HEK293 (cell line): ENCODE results near the gene LAMB1.

Experiments used
- CTCF ChIA-PET: fragments of 350-600 bp; formaldehyde crosslinking; extraction: SDS; loops from one replicate; lab custom pipeline; 2021; ENCODE audit warnings: antibody characterized with exemption; lab: Yijun Ruan, JAX
- POLR2A ChIA-PET: fragments of 300-600 bp; formaldehyde crosslinking; extraction: SDS; loops from one replicate; lab custom pipeline; 2020; ENCODE audit warnings: antibody characterized with exemption, inconsistent platforms; lab: Yijun Ruan, JAX
- H3K27ac ChIP-seq: fragments of 200-500 bp; sonication (Bioruptor generic); 2 replicates; pipeline ENCODE4 v1.5.1; 2014; ENCODE audit warnings: low read depth, low read length, control low read depth, inconsistent platforms; ENCODE audit errors: extremely low read depth
- H3K36me3 ChIP-seq, 2 experiments: fragments of 200-500 bp in 1 of 2; sonication (Bioruptor generic) in 1 of 2; 1 replicate in 1 of 2; 2 replicates in 1 of 2; pipeline ENCODE4 v1.5.1; 2014 to 2017; ENCODE audit warnings: inconsistent platforms in 2 of 2, low read length in 2 of 2; ENCODE audit not compliant: control insufficient read depth in 2 of 2, insufficient read depth in 1 of 2
- H3K4me1 ChIP-seq: fragments of 200-500 bp; sonication (Bioruptor generic); 2 replicates; pipeline ENCODE4 v1.5.1; 2014; ENCODE audit warnings: mild to moderate bottlenecking, low read length, inconsistent platforms; ENCODE audit not compliant: control insufficient read depth, insufficient read depth
- H3K4me3 ChIP-seq: 2 replicates; pipeline ENCODE4 v1.5.1; 2011; ENCODE audit warnings: low read depth, mild to moderate bottlenecking, control low read depth, low read length, moderate library complexity
- H3K9me3 ChIP-seq: fragments of 200-500 bp; sonication (Bioruptor generic); 2 replicates; pipeline ENCODE4 v1.5.1; 2014; ENCODE audit warnings: low read depth, low read length, inconsistent platforms; ENCODE audit not compliant: control insufficient read depth, insufficient read depth
- FEZF1 ChIP-seq: fragments of 450-650 bp; formaldehyde crosslinking; IDR thresholded peaks from 2 replicates; pipeline ENCODE4 v1.5.1; 2016; ENCODE audit warnings: missing biosample characterization, missing genetic modification characterization
- IKZF3 ChIP-seq: fragments of 450-650 bp; IDR thresholded peaks from 2 replicates; pipeline ENCODE4 v1.5.0; 2018; ENCODE audit warnings: missing biosample characterization, mild to moderate bottlenecking, missing genetic modification characterization, moderate library complexity
- OVOL3 ChIP-seq: fragments of 450-650 bp; formaldehyde crosslinking; IDR thresholded peaks from 2 replicates; pipeline ENCODE4 v1.5.1; 2016; ENCODE audit warnings: missing biosample characterization, missing genetic modification characterization
- PRDM10 ChIP-seq: fragments of 450-650 bp; formaldehyde crosslinking; IDR thresholded peaks from 2 replicates; pipeline ENCODE4 v1.5.1; 2016; ENCODE audit warnings: missing biosample characterization, missing genetic modification characterization
- SP7 ChIP-seq: fragments of 450-650 bp; formaldehyde crosslinking; IDR thresholded peaks from 2 replicates; pipeline ENCODE4 v1.5.1; 2016; ENCODE audit warnings: missing biosample characterization, missing genetic modification characterization
- WT1 ChIP-seq: fragments of 450-650 bp; formaldehyde crosslinking; IDR thresholded peaks from 2 replicates; pipeline ENCODE4 v1.5.1; 2016; ENCODE audit warnings: missing biosample characterization, missing genetic modification characterization
- ZBTB10 ChIP-seq: fragments of 450-650 bp; formaldehyde crosslinking; IDR thresholded peaks from 2 replicates; pipeline ENCODE4 v1.5.1; 2016; ENCODE audit warnings: missing biosample characterization, missing genetic modification characterization
- ZBTB20 ChIP-seq: fragments of 450-650 bp; formaldehyde crosslinking; IDR thresholded peaks from 2 replicates; pipeline ENCODE4 v1.5.1; 2016; ENCODE audit warnings: missing biosample characterization, missing genetic modification characterization
- ZFHX2 ChIP-seq: fragments of 450-650 bp; formaldehyde crosslinking; conservative IDR thresholded peaks from 2 replicates; pipeline ENCODE4 v1.5.1; 2016; ENCODE audit warnings: missing biosample characterization, missing genetic modification characterization
- ZNF184 ChIP-seq: fragments of 450-650 bp; IDR thresholded peaks from 2 replicates; pipeline ENCODE4 v1.5.1; 2018; ENCODE audit warnings: missing biosample characterization, mild to moderate bottlenecking, missing genetic modification characterization
- ZNF24 ChIP-seq: fragments of 450-650 bp; formaldehyde crosslinking; IDR thresholded peaks from 2 replicates; pipeline ENCODE4 v1.5.1; 2016; ENCODE audit warnings: missing biosample characterization, missing genetic modification characterization
- ZNF266 ChIP-seq: fragments of 450-650 bp; formaldehyde crosslinking; IDR thresholded peaks from 2 replicates; pipeline ENCODE4 v1.5.1; 2016; ENCODE audit warnings: missing biosample characterization, missing genetic modification characterization, low read depth
- ZNF292 ChIP-seq: fragments of 450-650 bp; formaldehyde crosslinking; IDR thresholded peaks from 2 replicates; pipeline ENCODE4 v1.5.1; 2016; ENCODE audit warnings: low read depth, missing biosample characterization, missing genetic modification characterization, borderline replicate concordance
- ZNF354C ChIP-seq: fragments of 450-650 bp; formaldehyde crosslinking; IDR thresholded peaks from 2 replicates; pipeline ENCODE4 v1.5.1; 2016; ENCODE audit warnings: missing biosample characterization, missing genetic modification characterization, low read depth, borderline replicate concordance
- ZNF366 ChIP-seq: fragments of 450-650 bp; formaldehyde crosslinking; conservative IDR thresholded peaks from 2 replicates; pipeline ENCODE4 v1.5.1; 2016; ENCODE audit warnings: missing biosample characterization, missing genetic modification characterization
- ZNF473 ChIP-seq: fragments of 450-650 bp; formaldehyde crosslinking; IDR thresholded peaks from 2 replicates; pipeline ENCODE4 v1.5.1; 2017; ENCODE audit warnings: missing biosample characterization, missing genetic modification characterization
- ZNF626 ChIP-seq: fragments of 450-650 bp; sonication (Bioruptor Pico); formaldehyde crosslinking; IDR thresholded peaks from 2 replicates; pipeline ENCODE4 v1.5.1; 2018; ENCODE audit warnings: missing biosample characterization, missing genetic modification characterization, inconsistent platforms
- ZSCAN16 ChIP-seq: fragments of 450-650 bp; formaldehyde crosslinking; IDR thresholded peaks from 2 replicates; pipeline ENCODE4 v1.5.1; 2016; ENCODE audit warnings: missing biosample characterization, missing genetic modification characterization
- TF ChIP-seq, protein P1 (sequence below): fragments of 450-650 bp; formaldehyde crosslinking; conservative IDR thresholded peaks from 2 replicates; pipeline ENCODE4 v1.5.1; 2016; ENCODE audit warnings: low read depth, missing biosample characterization, missing genetic modification characterization
- TF ChIP-seq, protein P2 (sequence below): fragments of 450-650 bp; formaldehyde crosslinking; IDR thresholded peaks from 2 replicates; pipeline ENCODE4 v1.5.1; 2016; ENCODE audit warnings: missing biosample characterization, missing genetic modification characterization

Gene LAMB1

DNA sequence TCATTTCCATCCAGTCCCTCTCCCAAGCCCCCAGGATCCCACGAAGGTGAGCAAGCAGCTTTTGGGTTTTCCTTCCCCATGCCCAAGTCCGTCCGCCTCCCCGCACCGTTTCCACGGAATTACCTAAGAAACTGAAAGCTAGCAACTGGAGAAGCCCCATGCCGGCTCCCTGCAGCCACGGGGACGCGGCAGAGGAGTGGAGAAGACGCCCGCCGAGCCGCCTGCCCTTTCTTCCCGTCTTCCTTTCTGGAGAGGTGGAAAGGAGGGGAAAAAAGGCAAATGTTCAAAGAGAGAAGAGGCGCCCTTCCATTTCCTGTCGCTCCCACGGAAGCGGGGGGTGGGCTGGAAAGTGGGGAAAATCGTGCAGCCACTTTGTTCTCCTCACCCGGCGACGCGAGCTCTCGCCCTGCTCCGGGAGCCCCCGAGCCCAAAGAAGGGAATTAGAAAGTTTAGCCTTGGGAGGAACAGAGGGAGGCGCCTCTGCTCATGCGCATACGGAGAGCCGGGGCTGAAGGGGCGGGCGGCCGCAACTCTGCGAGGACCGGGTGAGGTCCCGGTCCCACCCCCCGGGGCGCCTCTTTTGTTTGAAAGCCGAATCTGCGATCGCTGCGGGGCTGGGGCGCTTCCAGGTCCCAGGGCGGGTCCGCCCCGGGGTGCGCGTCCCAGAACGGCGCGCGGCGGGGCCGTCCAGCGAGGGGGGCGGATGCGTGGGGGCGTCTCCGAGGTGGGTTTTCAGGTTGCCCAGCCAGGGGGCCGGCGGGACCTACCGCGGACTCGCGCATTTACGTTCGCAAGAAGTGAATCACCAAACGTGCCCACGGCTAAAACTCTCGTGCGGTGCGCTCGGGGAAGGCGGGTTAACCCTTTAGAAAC is at the start of gene LAMB1 (continued):
- TF ChIP-seq ZNF473 (tag by site-specific recombination) = no peak
- TF ChIP-seq, protein P1, sequence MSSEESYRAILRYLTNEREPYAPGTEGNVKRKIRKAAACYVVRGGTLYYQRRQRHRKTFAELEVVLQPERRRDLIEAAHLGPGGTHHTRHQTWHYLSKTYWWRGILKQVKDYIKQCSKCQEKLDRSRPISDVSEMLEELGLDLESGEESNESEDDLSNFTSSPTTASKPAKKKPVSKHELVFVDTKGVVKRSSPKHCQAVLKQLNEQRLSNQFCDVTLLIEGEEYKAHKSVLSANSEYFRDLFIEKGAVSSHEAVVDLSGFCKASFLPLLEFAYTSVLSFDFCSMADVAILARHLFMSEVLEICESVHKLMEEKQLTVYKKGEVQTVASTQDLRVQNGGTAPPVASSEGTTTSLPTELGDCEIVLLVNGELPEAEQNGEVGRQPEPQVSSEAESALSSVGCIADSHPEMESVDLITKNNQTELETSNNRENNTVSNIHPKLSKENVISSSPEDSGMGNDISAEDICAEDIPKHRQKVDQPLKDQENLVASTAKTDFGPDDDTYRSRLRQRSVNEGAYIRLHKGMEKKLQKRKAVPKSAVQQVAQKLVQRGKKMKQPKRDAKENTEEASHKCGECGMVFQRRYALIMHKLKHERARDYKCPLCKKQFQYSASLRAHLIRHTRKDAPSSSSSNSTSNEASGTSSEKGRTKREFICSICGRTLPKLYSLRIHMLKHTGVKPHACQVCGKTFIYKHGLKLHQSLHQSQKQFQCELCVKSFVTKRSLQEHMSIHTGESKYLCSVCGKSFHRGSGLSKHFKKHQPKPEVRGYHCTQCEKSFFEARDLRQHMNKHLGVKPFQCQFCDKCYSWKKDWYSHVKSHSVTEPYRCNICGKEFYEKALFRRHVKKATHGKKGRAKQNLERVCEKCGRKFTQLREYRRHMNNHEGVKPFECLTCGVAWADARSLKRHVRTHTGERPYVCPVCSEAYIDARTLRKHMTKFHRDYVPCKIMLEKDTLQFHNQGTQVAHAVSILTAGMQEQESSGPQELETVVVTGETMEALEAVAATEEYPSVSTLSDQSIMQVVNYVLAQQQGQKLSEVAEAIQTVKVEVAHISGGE (tag by site-specific recombination) = 0 out of 2 replicates have a peak, but pooled peaks have one; percentile 33
- no peak for TF ChIP-seq ZNF354C (tag by site-specific recombination)
- TF ChIP-seq ZBTB20 (tag by site-specific recombination) = peak; percentile 45; the same call in 1 of the 2 replicates
- TF ChIP-seq ZFHX2 (tag by site-specific recombination) = peak; percentile 90
- peak; percentile 91 for TF ChIP-seq IKZF3 (tag by site-specific recombination)
- TF ChIP-seq, protein P2, sequence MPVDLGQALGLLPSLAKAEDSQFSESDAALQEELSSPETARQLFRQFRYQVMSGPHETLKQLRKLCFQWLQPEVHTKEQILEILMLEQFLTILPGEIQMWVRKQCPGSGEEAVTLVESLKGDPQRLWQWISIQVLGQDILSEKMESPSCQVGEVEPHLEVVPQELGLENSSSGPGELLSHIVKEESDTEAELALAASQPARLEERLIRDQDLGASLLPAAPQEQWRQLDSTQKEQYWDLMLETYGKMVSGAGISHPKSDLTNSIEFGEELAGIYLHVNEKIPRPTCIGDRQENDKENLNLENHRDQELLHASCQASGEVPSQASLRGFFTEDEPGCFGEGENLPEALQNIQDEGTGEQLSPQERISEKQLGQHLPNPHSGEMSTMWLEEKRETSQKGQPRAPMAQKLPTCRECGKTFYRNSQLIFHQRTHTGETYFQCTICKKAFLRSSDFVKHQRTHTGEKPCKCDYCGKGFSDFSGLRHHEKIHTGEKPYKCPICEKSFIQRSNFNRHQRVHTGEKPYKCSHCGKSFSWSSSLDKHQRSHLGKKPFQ (tag by site-specific recombination) = 0 out of 2 replicates have a peak, but pooled peaks have one; percentile 39
- peak; percentile 92 for TF ChIP-seq ZNF366 (tag by site-specific recombination)
- 0 out of 2 replicates have a peak, but pooled peaks have one; percentile 10 for TF ChIP-seq FEZF1 (tag by site-specific recombination)
- TF ChIP-seq ZBTB10 (tag by site-specific recombination) = peak; percentile 19; the same call in 1 of the 2 replicates
- no peak for TF ChIP-seq OVOL3 (tag by site-specific recombination)

DNA sequence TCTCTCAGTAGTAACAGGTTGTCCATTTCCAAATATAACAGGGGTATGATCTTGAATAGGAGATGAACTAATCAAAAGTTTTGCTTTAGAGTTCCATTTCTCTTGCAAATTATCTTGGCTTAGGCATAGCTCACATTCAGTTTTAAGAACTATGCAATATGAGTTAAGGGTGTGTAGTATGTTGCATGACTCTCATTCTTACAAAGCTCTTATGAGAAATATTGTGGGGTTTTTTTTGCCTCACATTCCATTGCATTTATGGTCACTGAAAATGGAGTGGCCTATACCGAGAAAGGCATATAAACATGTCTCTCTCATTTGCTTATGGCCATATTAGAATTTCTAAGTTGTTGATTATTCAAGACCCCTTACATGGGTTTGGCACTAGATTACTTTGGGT is 48.5 kb upstream of the LAMB1 start:
- no peaks in the 10 kb centered on the region for H3K36me3 ChIP-seq
- ChIA-PET CTCF (no interaction called here), POLR2A (no interaction called here)
- TF ChIP-seq ZNF292 (tag by site-specific recombination) (no peak), ZNF24 (no peak), ZNF266 (tag by site-specific recombination) (no peak), ZNF184 (tag by site-specific recombination) (no peak), SP7 (tag by site-specific recombination) (no peak), ZSCAN16 (tag by site-specific recombination) (no peak), ZNF626 (tag by site-specific recombination) (no peak), WT1 (tag by site-specific recombination) (no peak), PRDM10 (no peak)
- H3K4me1 ChIP-seq = no peaks in the 10 kb centered on the region
- H3K4me3 ChIP-seq = no peak overlapping the region
- no peak overlapping the region for H3K27ac ChIP-seq
- H3K9me3 ChIP-seq = no peaks in the 10 kb centered on the region
